Astrocyte of the cerebellum (primary cell): ENCODE data around the gene ATOX1.

Experiments
- DNase-seq: peaks from one replicate; pipeline ENCODE4 v3.0.0-alpha.2; 2011; ENCODE audit warnings: low read depth
- H3K4me3 ChIP-seq: 2 replicates; pipeline ENCODE4 v1.5.1; 2011; ENCODE audit warnings: mild to moderate bottlenecking, low read depth, low read length, moderate library complexity
- CTCF ChIP-seq: IDR thresholded peaks from 2 replicates; pipeline ENCODE4 v1.5.1; 2012; ENCODE audit warnings: low read length, low read depth, moderate library complexity, mild to moderate bottlenecking; ENCODE audit errors: missing control alignments
- in situ Hi-C: cut with HindIII; loops from 2 replicates; pipeline ENCODE4 v1.10.0; 2017; ENCODE audit warnings: low sequenced_read_pairs

ATOX1 gene

DNA sequence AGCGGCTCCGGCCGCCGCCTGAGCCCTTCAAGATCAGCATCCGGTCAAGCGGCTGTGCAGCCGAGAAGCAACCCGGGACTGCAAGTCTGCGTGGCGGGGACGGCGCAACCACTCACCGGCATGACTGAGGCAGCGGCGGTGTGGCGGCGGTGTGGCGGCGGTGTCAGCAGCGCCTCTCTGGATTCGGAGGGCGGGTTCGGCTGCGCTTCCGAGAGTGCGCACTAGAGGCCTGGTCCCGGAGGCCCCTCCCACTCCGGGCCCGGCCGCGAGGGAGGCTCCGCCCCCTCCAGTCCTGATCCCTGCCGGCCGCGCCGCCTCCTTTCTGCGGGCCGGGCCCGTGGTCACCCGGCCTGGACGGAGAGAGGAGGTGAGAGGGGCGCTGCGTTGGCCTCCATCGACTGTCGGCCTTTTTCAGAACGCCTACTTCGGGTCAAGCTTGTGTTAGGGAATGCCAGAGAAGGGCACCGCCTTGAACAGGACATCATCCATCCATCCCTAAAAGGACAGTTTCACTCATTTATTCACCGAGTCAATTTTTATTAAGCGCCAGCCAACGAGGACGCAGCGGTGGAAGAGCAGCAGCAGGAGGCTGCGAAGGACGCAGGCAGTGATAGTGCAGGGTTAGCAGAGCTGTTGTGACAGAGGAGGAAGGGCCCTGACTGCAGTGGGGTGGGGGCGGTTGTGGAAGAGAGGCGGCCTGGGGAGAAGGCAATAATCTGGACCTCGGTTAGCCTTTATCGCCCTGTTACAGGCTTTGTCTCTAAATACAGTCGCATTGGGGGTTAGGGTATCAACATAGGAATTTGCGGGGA, at the start of gene ATOX1:
Gene ATOX1 (minus strand): TSS at position 202 of the 812 bp plus-strand sequence. CDS start 80 bp downstream, at position 122.
- H3K4me3 ChIP-seq: peak within 1 kb of the TSS; percentile 88
- TF ChIP-seq CTCF: no peak
- in situ Hi-C loops: no loop called here
- DNase-seq: peak; percentile 56

GRCh38 chr5:151805414-151806223, 47.2 kb upstream of the ATOX1 start:
- DNase-seq: no peak
- no peak for TF ChIP-seq CTCF
- H3K4me3 ChIP-seq: no peak overlapping the region
- in situ Hi-C loops: no loop called here

DNA sequence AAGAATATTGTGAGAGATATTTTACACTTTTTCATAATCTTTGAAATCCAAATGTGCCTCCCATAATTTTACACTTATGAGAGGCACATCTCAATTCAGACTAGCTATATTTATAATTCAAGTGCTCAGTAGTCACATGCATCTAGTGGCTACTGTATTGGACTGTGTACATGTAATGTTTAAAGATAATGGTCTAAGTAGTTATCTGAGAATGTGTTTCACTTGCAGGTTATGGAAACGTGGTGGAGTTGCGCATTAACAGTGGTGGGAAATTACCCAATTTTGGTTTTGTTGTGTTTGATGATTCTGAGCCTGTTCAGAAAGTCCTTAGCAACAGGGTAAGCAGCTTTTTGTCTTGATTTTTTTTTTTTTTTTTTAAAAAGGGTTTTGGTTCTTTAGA, 42.1 kb upstream of the ATOX1 start:
- no peak for TF ChIP-seq CTCF
- in situ Hi-C loops: no loop called here
- no peak for DNase-seq
- no peak overlapping the region for H3K4me3 ChIP-seq

DNA sequence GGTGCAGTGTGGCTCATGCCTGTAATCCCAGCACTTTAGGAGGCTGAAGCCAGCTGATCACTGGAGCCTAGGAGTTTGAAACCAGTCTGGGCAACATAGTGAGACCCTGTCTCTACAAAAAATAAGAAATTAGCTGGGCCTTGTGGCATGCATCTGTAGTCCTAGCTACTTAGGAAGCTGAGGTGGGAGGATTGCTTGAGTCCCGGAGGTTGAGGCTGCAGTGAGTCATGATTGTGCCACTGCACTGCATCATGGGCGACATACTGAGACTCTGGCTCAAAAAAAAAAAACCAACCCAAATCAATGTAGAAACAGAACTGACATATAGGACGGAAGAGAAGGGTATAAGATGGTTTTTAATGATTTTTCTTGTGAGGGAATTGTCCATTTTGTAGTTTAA, 41.0 kb upstream of the ATOX1 start:
- TF ChIP-seq CTCF: no peak
- no peak for DNase-seq
- in situ Hi-C loops: no loop called here
- H3K4me3 ChIP-seq: no peak overlapping the region

DNA sequence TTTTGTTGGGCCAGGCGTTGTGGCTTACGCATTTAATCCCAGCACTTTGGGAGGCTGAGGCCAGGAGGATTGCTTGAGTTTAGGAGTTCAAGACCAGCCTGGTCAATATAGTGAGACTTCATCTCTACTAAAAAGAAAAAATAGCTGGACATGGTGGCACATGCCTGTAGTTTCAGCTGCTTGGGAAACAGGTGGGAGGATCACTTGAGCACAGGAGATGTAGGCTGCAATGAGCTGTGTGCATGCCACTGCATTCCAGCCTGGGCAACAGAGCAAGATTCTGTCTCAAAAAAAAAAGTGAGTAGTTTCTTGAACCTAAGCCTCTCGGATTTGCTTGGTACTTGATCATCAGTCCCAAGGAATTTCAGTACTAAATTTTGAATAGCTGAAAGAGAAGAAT, 40.2 kb upstream of the ATOX1 start:
- no peak for TF ChIP-seq CTCF
- H3K4me3 ChIP-seq: no peak overlapping the region
- in situ Hi-C loops: no loop called here
- no peak for DNase-seq

GRCh38 chr5:151795426-151795825, 37.0 kb upstream of the ATOX1 start:
- in situ Hi-C loops: no loop called here
- DNase-seq: no peak
- no peak for TF ChIP-seq CTCF
- no peak overlapping the region for H3K4me3 ChIP-seq
